HG03095 (cell line): ENCODE data around the gene GRK3.

Source experiments
- ATAC-seq: cut with Tn5 transposase; IDR thresholded peaks from one replicate; pipeline ENCODE4 v1.9.1; 2021; ENCODE audit warnings: moderate library complexity; ENCODE audit not compliant: unreplicated experiment

Gene GRK3

DNA sequence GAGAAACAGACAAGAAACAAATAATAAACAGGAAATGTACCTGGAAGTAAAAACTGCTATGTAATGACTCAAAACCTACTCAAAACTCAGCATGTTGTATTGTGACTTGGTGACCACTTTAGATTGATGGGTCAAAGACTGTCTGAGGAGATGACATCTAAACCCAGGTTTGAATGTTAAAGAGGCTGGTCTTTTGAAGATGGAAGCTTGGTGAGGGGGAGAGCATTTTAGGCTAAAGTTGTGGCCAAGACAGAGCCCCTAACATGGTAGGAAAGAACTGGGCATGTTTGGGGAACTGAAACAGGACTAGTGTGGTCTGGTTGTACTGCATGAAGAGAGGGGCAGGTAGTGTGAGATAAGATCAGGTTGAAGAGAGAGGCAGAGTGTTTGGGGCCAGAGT is 92.2 kb downstream of the GRK3 start:
- ATAC-seq, result peak; percentile 68

DNA sequence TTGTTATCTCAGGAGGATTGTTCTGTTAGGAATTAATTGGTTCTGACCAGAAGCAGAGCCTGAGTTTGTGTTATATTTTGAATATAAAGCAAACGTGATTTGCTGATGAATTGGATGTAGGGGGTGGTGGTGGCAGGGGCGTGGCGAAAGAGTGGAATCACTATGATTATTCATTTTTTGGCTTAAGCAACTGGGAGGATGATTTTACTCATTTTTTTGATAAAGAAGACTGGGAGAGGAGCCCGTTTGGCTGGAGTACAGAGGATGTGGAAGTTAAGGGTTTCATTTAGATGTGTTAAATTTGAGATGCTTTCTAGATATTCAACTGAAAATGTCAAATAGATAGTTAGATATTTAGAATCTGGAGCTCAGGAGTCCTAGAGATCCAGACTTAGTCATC is 94.2 kb downstream of the GRK3 start:
- ATAC-seq, result no peak

GRCh38 chr22:25659413-25659812 is 94.9 kb downstream of the GRK3 start:
- ATAC-seq, result no peak

DNA sequence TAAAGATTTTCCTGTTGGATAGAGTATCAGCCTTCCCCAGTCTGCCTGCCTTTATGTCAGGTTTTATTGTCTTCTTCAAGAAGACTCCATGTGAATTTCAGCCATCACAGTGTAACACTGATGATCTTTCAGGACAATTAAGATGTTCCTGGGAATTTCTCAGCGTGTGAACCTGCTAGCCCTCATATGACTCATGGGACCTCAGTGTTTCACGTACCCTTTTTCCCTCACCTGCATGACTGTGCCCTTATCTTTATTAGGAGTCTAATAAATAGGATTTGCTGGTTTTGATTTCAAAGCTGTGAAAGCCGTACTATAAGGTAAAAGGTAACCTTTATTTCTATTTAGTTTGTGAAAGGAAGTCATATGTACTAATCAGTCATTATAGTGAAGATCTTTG is 95.9 kb downstream of the GRK3 start:
- no peak for ATAC-seq

DNA sequence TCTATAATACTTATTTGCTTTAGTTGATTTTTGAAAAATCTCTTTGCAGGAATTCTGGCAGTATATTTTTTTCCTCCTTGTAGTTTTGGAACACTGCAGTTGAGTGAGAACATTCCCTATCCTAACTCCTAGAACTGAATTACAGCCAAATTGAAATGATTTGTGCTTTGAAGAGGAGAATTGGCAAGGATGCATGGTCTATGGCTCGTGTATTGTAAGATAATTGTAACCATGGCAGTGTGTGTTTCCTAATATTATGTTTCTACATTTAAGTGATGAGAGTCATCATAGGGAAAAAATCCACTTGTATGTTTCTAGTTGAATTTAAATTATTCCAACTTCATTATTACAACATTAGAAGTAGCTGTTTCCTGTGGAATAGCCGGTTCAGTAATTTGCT is 96.6 kb downstream of the GRK3 start:
- no peak for ATAC-seq

DNA sequence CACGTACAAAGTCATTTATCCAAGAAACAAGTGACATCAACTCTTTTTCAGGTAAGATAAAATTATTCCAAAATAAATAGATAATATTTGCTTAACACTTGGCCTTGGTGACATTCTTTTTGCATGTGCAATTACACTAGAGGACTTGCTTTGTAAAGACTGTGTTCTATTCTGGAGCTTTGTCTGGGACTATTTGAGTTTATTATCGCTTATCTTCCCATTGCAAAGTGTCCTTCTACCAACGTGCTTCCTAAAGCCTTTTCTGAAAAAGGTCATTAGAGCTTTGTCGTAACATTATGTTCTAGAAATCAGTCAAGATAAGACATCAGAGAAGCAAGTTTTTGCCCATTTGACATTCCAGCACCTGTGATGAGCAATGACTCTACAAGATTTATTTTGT is 99.2 kb downstream of the GRK3 start:
- no peak for ATAC-seq

DNA sequence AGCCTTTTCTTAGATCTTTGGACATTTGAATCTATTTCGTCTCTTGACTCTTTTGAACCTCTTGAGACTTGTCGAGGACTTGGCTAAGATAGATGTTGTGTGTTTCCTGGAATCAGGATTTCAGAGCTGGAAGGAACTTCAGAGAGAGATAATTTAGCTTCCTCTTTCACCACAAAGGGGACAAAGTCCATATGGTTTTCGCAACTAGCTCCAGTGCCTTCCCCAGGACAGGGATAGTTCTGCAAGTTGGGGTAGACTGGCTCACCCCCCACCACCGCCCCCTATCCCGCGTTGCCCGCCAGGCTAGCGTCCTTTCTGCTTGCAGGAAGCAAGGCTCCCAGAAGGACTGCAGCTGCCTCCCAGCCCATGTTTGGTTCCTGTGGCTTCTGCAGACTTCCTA is 101.8 kb downstream of the GRK3 start:
- no peak for ATAC-seq

GRCh38 chr22:25668437-25668836 is 104.0 kb downstream of the GRK3 start:
- ATAC-seq, result no peak

DNA sequence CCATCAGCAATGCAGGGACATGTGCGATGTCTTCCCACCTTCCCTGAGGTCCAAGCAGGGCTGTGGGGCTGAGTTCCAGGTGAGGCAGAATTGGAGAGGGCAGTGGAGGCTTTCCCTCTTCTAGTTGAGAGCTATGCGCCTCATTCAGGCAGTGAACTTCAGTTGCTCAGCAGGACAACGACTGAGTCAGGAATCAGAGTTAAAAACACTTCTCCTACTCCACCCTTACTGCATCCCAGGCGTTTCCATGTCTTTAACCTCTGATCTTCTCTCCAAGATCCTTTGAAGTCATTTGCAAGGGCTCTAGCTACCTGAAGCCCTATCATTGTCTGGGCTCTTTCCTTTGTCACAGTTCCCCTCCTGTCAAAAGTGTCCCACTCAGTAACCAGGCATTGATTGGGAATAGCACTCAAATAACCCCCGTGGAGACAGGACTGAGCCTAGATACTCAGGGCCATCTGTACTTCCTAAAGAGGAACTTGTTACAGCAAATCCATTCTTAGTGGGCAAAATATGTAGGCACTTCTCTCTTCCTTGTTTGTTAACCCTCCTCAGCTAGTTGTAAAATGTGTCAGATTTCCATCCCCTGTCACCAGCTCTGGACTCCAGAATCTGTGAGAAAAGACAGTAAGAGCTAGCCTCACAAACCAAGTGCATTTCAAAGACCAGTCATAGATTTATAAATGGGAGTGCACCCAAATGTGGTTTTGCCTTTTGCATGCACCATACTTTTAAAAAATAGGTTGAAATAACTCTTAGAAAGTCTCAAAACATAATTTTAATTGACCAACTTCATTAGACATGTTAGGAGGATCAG is 105.0 kb downstream of the GRK3 start:
- no peak for ATAC-seq

GRCh38 chr22:25670070-25670461 is 105.6 kb downstream of the GRK3 start:
- ATAC-seq, result no peak

DNA sequence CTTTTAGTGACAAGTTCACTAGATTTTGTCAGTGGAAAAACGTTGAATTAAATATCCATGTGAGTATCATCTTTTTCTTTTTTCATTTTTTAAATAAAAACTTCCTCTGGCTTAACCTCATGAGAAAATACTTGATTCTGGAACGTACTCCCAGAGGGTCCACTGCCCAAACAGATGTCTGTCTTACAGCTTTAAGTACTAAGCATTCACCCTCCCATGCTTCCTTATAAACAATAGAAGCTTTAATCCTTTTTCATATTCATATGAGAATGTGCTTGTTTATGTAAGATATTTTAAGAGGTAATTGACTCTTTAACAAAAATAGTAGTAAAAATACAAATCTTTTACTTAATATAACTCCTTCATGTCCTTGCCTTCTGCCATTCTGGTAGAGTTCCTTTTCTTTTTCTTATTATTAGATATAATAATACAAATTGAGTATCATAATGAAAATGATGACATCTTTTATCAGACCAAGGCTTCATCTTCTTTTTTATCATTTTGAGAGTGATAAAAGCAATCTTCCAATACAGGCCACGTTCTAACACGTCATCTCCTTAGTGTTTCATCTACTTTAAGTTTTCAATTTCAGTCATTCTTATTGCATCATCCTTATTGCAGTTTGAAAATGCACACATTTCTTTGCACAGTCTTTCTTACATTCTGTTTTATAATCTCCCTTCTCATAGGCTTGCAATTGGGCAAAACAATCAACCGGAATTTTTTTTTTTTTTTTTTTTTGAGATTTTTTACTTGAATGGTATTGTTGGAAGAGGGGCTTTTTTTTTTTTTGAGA is 108.0 kb downstream of the GRK3 start:
- no peak for ATAC-seq

- no peak for ATAC-seq
These were observed 109.2 kb downstream of the GRK3 start for GRCh38 chr22:25673713-25674112.

GRCh38 chr22:25677631-25678030 is 113.2 kb downstream of the GRK3 start:
- no peak for ATAC-seq

- ATAC-seq, result no peak
These were observed 115.6 kb downstream of the GRK3 start for GRCh38 chr22:25680051-25680450.

DNA sequence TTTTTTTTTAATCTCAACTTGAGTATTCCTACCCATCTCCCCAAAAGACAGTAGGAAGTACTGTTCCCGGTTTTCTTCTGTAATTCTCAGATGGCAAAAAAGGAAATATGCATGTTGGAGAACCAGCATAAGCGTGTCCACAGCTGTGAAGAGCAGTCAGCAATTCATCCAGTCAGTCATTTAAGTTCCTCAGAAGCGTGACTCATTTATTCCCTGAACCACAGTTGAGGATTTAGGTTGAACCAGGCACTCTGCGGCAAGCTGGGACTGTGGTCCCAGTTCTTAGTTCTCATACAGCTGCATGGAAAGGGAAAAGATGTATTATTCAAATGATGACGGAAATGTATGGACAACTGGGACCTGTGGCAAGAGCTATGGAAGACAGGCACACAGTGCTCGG is 116.5 kb downstream of the GRK3 start:
- ATAC-seq, result no peak

DNA sequence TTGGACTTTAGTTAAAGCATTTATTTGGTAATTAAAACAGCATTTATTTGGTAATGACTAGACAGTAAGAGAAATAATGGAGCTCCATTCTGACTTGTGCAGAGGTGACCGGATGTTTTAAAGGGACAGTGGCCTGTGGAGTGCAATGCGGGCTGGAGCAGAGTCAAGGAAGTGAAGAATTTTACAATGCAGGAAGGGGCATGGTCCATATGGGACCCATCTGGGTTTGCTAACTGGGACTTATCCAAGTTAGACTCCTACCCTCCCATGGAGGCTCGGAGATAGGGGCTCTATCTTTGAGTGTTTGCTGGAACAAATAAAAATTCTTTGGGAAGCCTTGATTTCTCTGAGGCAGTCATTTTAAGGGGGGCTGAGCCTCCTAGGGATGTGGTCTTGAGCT is 117.6 kb downstream of the GRK3 start:
- no peak for ATAC-seq

DNA sequence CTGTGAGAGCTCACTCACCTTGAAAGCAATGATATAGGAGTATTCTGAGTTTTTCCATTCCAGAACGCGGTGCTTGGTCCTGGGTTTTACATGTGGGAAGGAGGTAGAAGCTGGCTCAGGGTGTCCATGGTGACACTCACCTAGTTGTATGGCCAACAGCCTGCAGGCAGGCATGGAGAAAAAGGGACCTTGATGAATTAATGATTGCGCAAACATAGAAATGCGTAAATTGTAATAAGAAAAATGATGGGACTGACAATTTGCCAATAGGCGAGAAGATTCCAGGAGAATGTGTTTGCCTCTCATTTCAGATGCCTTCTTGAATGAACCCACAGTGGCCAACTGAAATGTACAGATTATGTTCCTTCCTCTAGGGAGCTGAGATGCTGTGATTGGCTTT is 124.2 kb downstream of the GRK3 start:
- no peak for ATAC-seq

DNA sequence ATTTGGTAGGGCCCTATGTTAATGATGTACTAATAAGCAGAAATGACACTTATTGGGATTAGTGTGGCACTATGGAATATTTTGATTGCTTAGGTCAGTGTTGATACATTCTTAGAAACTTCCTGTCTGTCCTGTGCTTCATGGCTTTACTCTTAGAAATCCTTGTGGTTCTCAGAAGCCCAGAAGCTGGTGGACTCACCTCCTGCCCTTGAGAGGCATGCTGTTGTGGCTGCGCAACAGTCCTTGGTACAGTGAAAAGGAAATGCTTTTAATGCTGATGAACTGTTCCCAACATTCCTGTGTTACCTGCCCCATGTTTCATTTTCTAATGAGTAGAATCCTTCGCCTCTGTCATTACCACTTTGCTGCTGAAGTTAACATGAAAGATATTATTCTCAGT is 125.2 kb downstream of the GRK3 start:
- ATAC-seq, result no peak

DNA sequence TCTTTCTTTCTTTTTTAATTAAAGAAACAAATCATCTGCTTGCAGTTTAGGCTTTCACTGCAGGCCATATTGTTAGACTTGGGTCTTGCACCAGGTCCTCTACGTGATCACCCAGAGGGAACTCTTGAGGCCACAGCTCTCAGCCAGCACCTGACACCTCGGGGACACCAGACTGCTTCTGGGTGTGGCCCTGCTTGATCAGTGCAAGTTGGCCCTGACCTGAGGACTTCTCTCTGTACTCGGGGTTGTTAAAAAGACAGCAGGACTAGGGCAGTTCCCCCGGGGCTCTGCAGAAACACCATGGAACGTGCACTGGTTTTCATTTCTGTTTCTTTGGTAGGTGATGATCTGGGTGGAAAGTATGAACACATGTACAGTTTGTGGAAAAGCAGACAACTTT is 126.3 kb downstream of the GRK3 start:
- no peak for ATAC-seq

DNA sequence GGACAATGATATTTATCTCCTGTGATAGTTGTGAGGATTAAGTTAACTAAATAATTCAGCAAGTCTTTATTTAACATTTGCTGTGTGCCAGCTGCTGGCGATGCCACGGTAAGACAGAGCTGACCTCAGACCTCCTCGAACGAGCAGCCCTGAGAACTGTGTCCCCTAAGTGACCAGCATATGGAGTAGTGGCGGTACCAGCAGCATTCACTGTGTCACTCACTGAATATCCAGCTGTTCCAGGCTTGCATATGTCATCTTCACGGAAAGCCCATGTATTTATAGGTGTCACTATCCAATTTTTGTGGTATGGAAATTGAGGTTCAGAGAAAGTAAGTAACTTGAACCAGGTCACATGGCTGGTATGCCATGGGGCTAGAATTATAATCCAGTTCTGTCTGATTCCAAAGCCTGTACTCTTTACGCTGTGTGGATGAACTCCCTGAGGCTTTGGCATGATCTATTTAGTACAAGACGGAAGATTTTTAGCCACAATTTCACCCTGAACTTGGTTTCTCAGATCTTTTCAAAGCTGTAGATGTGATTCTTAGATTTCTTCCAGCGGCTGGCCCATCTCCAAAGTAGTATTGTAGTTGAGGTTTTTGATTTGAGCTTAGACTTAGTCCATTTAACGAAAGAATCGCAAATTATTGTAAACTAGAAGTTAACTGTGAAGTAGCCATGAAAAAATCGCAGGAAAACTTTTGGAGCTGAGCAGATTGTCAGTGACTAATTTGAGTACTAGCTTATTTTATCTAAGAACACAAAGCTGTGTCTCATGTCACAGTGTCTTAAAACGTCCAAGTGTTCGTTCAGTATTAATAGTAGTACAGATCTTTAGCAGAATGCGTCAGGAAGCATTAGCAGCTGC is 128.2 kb downstream of the GRK3 start:
- ATAC-seq, result no peak

DNA sequence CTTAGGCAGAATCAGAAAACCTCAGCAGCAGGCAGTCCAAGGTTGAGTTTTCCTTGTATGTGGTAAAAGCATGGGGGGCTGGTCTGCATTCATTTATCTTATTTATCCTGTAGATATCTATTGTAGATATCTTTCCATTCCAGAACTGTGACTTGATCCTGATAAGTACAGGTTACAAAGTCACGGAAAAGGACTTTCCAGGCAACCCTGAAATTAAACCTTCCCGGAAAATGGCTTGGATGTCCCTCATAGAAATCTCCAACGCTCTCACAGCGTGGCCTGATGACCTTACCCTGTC is 128.7 kb downstream of the GRK3 start:
- no peak for ATAC-seq
